Body of pancreas (tissue), 4 donors: ENCODE results near the gene BTBD9. TPM values are rescaled to one million over a fixed set of nuclear protein-coding genes. Genes with fewer than 3 reads are reported as not detected.
A peak's percentile ranks its signal among the peaks of the same experiment; 100 is the strongest.

Experiments
- ATAC-seq: fragments of 150-250 bp; one replicate; pipeline ENCODE4 v1.9.1; 2016
- DNase-seq, 4 donors: peaks; one replicate each; pipeline ENCODE4 v3.0.0-alpha.2; 2019
- H3K27ac ChIP-seq, 4 donors: fragments of 200-600 bp; sonication (generic); 1 replicate in 3 of 4; 2 replicates in 1 of 4; pipeline versions ENCODE4 v1.5.1 to v1.6.1; 2016 to 2019; ENCODE audit warnings: mild to moderate bottlenecking in 1 of 4, mixed read lengths in 1 of 4, moderate library complexity in 1 of 4
- H3K27me3 ChIP-seq, 2 donors: fragments of 200-600 bp; sonication (generic); one replicate each; pipeline ENCODE4 v1.6.0; 2016; ENCODE audit warnings: mild to moderate bottlenecking in 1 of 2
- H3K36me3 ChIP-seq, 2 donors: fragments of 200-600 bp; sonication (generic); replicated peaks in 1 of 2; 2 replicates each; pipeline ENCODE4 v1.5.1; 2016; ENCODE audit warnings: low read depth in 2 of 2; ENCODE audit not compliant: insufficient read depth in 1 of 2
- H3K4me1 ChIP-seq: fragments of 200-600 bp; sonication (generic); one replicate; pipeline ENCODE4 v1.6.0; 2016
- H3K4me3 ChIP-seq, 2 donors: fragments of 200-600 bp; sonication (generic); 1 replicate in 1 of 2; 2 replicates in 1 of 2; pipeline ENCODE4 v1.5.1; 2016 to 2019
- H3K9me3 ChIP-seq, 3 donors: fragments of 200-600 bp; sonication (generic); 1 replicate in 2 of 3; 2 replicates in 1 of 3; pipeline ENCODE4 v1.5.1; 2016
- CTCF ChIP-seq, 7 experiments: fragments of 450-650 bp in 4 of 7; fragments of 200-600 bp in 3 of 7; sonication (generic) in 3 of 7; IDR thresholded peaks; one replicate each; pipeline ENCODE4 v1.5.1; 2016 to 2019; ENCODE audit warnings: antibody characterized with exemption in 7 of 7
- POLR2A ChIP-seq, 3 donors: fragments of 450-650 bp; IDR thresholded peaks; one replicate each; pipeline ENCODE4 v1.6.1; 2016; ENCODE audit warnings: antibody characterized with exemption in 3 of 3, mild to moderate bottlenecking in 2 of 3
- WGBS, 2 donors: methylation state at CpG; one replicate each; pipeline ENCODE4 v1.1.5; 2017; 5-methylcytosine and 5-hydroxymethylcytosine counted together
- intact Hi-C: fragments of 100-400 bp; cut with DNase I; formaldehyde crosslinking; loops from one replicate; pipeline ENCODE4 v1.15.1; 2023
- total RNA-seq, 2 donors: library from RNA; depleted of rRNA; stranded (reverse); fragments of >200 nt; gene quantifications; one replicate each; pipeline ENCODE4 v1.1.0, GENCODE V29; 2016

The BTBD9 gene
- total RNA-seq, 2 donors from 2014 or later, result 11.9 to 29.3 TPM

DNA sequence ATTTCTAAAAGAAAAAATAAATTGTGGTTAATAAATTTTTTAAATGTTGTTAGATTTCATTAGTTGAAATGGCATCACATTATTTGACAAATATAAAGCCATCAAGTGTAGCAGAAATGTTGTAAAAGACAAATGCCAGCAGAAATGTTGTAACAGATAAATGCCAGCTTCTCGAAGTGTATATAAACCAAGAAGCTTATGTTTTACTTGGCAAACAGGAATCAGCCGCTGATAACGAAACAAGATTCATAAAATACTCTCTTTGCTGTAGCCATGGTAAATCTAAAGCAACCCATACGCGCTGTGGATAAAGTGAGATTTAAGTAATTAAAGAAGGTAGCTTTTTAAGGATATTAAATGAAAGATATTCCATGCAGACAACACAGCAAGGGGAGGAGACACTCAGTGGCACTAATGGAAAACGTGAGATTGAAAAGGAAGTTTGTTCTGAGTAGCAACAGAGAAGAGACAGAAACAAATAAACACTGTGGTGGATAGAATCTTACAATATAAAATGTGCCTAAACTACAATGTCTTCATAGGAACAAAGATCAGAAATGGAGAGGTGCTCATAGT, 29.6 kb downstream of the BTBD9 start:
- ATAC-seq (no peak), DNase-seq (no peak)
- no peaks in the 10 kb centered on the region for H3K27me3 ChIP-seq
- H3K27ac ChIP-seq, result no peak overlapping the region
- no peaks in the 10 kb centered on the region for H3K9me3 ChIP-seq
- H3K36me3 ChIP-seq, result no peaks in the 10 kb centered on the region
- WGBS, 2 donors, result 30 to 37% methylated on average over 6 of the region's 6 CpGs
- H3K4me3 ChIP-seq, result no peak overlapping the region
- peaks cover 10% of the 10 kb centered on the region for H3K4me1 ChIP-seq
- TF ChIP-seq POLR2A (IDR thresholded peaks at IDR 0.05), result no peak
- TF ChIP-seq CTCF (IDR thresholded peaks at IDR 0.05), result no peak
- intact Hi-C loops, result no loop called here

- no peak for TF ChIP-seq CTCF (IDR thresholded peaks at IDR 0.05)
- no peak for TF ChIP-seq POLR2A (IDR thresholded peaks at IDR 0.05)
- no peak overlapping the region for H3K27ac ChIP-seq
- H3K4me1 ChIP-seq, result peaks cover 8% of the 10 kb centered on the region
- H3K4me3 ChIP-seq, result no peak overlapping the region
- no peaks in the 10 kb centered on the region for H3K9me3 ChIP-seq
- no peaks in the 10 kb centered on the region for H3K36me3 ChIP-seq
- 55 to 63% methylated on average over 2 of the region's 2 CpGs for WGBS, 2 donors
- ATAC-seq (no peak), DNase-seq (no peak)
- no peaks in the 10 kb centered on the region for H3K27me3 ChIP-seq
- intact Hi-C loops, result no loop called here
Measured at GRCh38 chr6:38604700-38605099, 35.0 kb downstream of the BTBD9 start.

DNA sequence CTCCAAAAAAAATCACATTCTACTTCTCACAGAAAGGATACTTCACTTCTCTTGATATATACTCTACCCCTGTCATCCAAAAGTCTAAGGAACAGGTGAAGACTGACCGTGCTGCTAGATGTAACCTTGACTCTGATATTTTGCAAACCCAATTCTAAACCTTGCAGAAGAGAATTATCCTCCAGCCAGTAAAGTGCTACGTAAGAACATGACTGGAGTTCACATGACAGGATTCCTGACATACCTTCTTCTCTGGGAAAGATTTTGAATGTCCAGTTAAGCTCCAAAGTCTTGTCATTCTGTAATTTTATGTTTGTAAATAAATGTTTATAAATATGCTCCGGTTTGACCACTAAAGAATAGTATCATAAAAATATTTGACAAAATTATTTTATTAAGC, 35.8 kb downstream of the BTBD9 start:
- no peak overlapping the region for H3K4me3 ChIP-seq
- DNase-seq (no peak), ATAC-seq (no peak)
- no peaks in the 10 kb centered on the region for H3K9me3 ChIP-seq
- 56 to 69% methylated on average over 3 of the region's 3 CpGs for WGBS, 2 donors
- H3K27me3 ChIP-seq, result no peaks in the 10 kb centered on the region
- no peak for TF ChIP-seq POLR2A (IDR thresholded peaks at IDR 0.05)
- no peak for TF ChIP-seq CTCF (IDR thresholded peaks at IDR 0.05)
- intact Hi-C loops, result no loop called here
- no peaks in the 10 kb centered on the region for H3K36me3 ChIP-seq
- peaks cover 8% of the 10 kb centered on the region for H3K4me1 ChIP-seq
- H3K27ac ChIP-seq, result no peak overlapping the region

GRCh38 chr6:38603496-38603895, 36.2 kb downstream of the BTBD9 start:
- Histone ChIP-seq H3K36me3 (no peaks in the 10 kb centered on the region), H3K9me3 (no peaks in the 10 kb centered on the region), H3K4me3 (no peak overlapping the region), H3K27ac (no peak overlapping the region), H3K4me1 (peaks cover 8% of the 10 kb centered on the region), H3K27me3 (no peaks in the 10 kb centered on the region)
- WGBS, 2 donors, result 9 to 19% methylated on average over 2 of the region's 2 CpGs
- intact Hi-C loops, result no loop called here
- DNase-seq, result no peak
- ATAC-seq, result no peak
- no peak for TF ChIP-seq POLR2A (IDR thresholded peaks at IDR 0.05)
- TF ChIP-seq CTCF (IDR thresholded peaks at IDR 0.05), result no peak

DNA sequence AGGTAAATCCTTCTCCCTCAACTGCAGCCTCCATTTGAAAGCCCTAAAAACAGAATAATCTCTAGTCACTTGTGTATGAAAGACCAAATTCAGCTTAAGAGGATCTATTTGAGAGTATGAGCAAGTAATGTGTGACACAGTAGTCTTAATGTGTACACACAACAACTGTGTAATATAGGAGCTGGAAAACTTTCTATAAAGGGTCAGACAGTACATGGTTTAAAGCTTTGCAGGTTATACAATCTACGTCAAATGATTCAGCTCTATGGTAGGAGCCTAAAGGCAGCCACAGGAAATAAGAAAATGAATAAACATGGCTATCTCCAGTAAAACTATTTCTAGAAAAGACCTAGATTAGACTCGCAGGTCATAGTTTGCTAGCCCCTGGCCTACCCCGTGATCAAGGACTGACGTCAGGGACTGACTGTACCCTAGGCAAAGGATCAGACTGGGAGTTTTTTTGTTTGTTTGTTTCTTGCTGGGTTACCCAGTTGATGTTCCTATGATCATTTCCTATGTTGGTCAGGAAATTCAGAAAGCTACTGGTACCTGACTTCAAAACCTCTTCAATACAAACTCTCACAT, 39.7 kb downstream of the BTBD9 start:
- intact Hi-C loops, result no loop called here
- WGBS, 2 donors, result 87 to 92% methylated on average over 4 of the region's 4 CpGs
- ATAC-seq (no peak), DNase-seq (peak in 1 of 4 donors; percentile 20)
- Histone ChIP-seq H3K36me3 (no peaks in the 10 kb centered on the region), H3K27ac (no peak overlapping the region), H3K4me3 (no peak overlapping the region), H3K27me3 (no peaks in the 10 kb centered on the region), H3K4me1 (peaks cover 8% of the 10 kb centered on the region), H3K9me3 (no peaks in the 10 kb centered on the region)
- TF ChIP-seq CTCF (IDR thresholded peaks at IDR 0.05), result no peak
- no peak for TF ChIP-seq POLR2A (IDR thresholded peaks at IDR 0.05)
